Fibroblast of lung (primary cell): ENCODE measurements around the gene PDE4B. TPM values are rescaled to one million over a fixed set of nuclear protein-coding genes. Genes with fewer than 3 reads are reported as not detected.
"Not testable (repeated sequence)": the region's sequence is repeated elsewhere in the genome, so short reads cannot be mapped to it uniquely, and the experiment has no call there.

ENCODE experiments used
- DNase-seq, 2 donors: peaks; one replicate each; pipeline versions ENCODE4 v3.0.0 to v3.0.0-alpha.2; 2010; ENCODE audit warnings: low read depth in 2 of 2
- H2AFZ ChIP-seq: 2 replicates; pipeline ENCODE4 v1.5.1; 2012; ENCODE audit warnings: low read length, control low read depth, inconsistent platforms
- H3K27ac ChIP-seq: 2 replicates; pipeline ENCODE4 v1.5.1; 2011; ENCODE audit warnings: low read length, control low read depth; ENCODE audit not compliant: insufficient read depth
- H3K27me3 ChIP-seq: 2 replicates; pipeline ENCODE4 v1.5.1; 2011; ENCODE audit warnings: mild to moderate bottlenecking, low read length; ENCODE audit not compliant: control insufficient read depth, insufficient read depth
- H3K36me3 ChIP-seq: 2 replicates; pipeline ENCODE4 v1.5.1; 2011; ENCODE audit warnings: low read length; ENCODE audit not compliant: control insufficient read depth, insufficient read depth
- H3K4me1 ChIP-seq: 2 replicates; pipeline ENCODE4 v1.5.1; 2011; ENCODE audit warnings: low read length; ENCODE audit not compliant: control insufficient read depth, insufficient read depth; ENCODE audit errors: extremely low read depth
- H3K4me2 ChIP-seq: 2 replicates; pipeline ENCODE4 v1.5.1; 2011; ENCODE audit warnings: low read length, control low read depth; ENCODE audit not compliant: insufficient read depth; ENCODE audit errors: extremely low read depth
- H3K4me3 ChIP-seq, 4 experiments: fragments of 200-600 bp in 1 of 4; sonication (generic) in 1 of 4; replicated peaks in 1 of 4; 2 replicates each; pipeline ENCODE4 v1.5.1; 2011 to 2016; ENCODE audit warnings: low read length in 4 of 4, low read depth in 3 of 4, mild to moderate bottlenecking in 3 of 4, control low read depth in 2 of 4, inconsistent platforms in 1 of 4, mixed read lengths in 1 of 4; ENCODE audit not compliant: insufficient read depth in 1 of 4; ENCODE audit errors: control extremely low read depth in 1 of 4
- H3K79me2 ChIP-seq: 2 replicates; pipeline ENCODE4 v1.5.1; 2012; ENCODE audit warnings: mild to moderate bottlenecking, low read length, inconsistent platforms; ENCODE audit not compliant: control insufficient read depth, insufficient read depth
- H3K9ac ChIP-seq: 2 replicates; pipeline ENCODE4 v1.5.1; 2011; ENCODE audit warnings: mild to moderate bottlenecking, low read length, control low read depth; ENCODE audit not compliant: insufficient read depth
- H3K9me3 ChIP-seq: 2 replicates; pipeline ENCODE4 v1.5.1; 2012; ENCODE audit warnings: low read depth, low read length; ENCODE audit not compliant: control insufficient read depth, insufficient read depth
- H4K20me1 ChIP-seq: 2 replicates; pipeline ENCODE4 v1.5.1; 2011; ENCODE audit warnings: low read length; ENCODE audit not compliant: control insufficient read depth, insufficient read depth; ENCODE audit errors: extremely low read depth
- EZH2 ChIP-seq: IDR thresholded peaks from 2 replicates; pipeline ENCODE4 v1.5.1; 2012; ENCODE audit warnings: low read length, control low read depth, mild to moderate bottlenecking; ENCODE audit errors: missing control alignments
- polyA plus RNA-seq, 2 donors: library from polyadenylated mRNA; depleted of rRNA in 1 of 2; stranded (reverse) in 1 of 2; unstranded in 1 of 2; fragments of >200 nt; gene quantifications; 2 replicates each; pipeline ENCODE4 v1.2.1, GENCODE V29; 2011 to 2012; ENCODE audit warnings: missing spikeins in 1 of 2
- total RNA-seq: library from RNA; depleted of rRNA; stranded (reverse); fragments of >200 nt; gene quantifications from 2 replicates; pipeline ENCODE4 v1.2.1, GENCODE V29; 2014
- TF ChIP-seq, protein P1 (sequence below), 2 donors: IDR thresholded peaks in 1 of 2; conservative IDR thresholded peaks in 1 of 2; 1 replicate in 1 of 2; 2 replicates in 1 of 2; pipeline ENCODE4 v1.5.1; 2011 to 2012; ENCODE audit warnings: low read length in 2 of 2, control low read depth in 1 of 2, inconsistent platforms in 1 of 2, low read depth in 1 of 2, mild to moderate bottlenecking in 1 of 2

The PDE4B gene
- total and polyA plus RNA-seq, 2 donors (not counting 1 experiment from before 2014, with no cell fraction given): 3.7 to 19.8 TPM

DNA sequence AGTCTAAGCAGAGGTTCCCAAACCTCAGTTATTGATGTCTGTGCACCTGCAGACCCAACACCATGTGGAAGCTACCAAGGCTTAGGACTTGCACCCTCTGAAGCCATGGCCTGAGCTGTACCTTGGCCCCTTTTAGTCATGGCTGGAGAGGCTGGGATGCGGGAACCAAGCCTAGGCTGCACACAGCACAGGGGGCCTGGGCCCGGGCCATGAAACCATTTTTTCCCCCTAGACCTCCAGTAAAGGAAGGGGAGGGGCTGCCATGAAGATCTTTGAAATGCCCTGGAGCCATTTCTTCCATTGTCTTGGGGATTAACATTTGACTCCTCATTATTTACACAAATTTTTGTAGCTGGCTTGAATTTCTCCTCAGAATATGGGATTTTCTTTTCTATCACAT is 265.9 kb downstream of the PDE4B start:
- DNase-seq: no peak
- no peak overlapping the region for H2AFZ ChIP-seq
- H3K79me2 ChIP-seq: no peaks in the 10 kb centered on the region
- no peak overlapping the region for H3K27ac ChIP-seq
- TF ChIP-seq, protein P1, sequence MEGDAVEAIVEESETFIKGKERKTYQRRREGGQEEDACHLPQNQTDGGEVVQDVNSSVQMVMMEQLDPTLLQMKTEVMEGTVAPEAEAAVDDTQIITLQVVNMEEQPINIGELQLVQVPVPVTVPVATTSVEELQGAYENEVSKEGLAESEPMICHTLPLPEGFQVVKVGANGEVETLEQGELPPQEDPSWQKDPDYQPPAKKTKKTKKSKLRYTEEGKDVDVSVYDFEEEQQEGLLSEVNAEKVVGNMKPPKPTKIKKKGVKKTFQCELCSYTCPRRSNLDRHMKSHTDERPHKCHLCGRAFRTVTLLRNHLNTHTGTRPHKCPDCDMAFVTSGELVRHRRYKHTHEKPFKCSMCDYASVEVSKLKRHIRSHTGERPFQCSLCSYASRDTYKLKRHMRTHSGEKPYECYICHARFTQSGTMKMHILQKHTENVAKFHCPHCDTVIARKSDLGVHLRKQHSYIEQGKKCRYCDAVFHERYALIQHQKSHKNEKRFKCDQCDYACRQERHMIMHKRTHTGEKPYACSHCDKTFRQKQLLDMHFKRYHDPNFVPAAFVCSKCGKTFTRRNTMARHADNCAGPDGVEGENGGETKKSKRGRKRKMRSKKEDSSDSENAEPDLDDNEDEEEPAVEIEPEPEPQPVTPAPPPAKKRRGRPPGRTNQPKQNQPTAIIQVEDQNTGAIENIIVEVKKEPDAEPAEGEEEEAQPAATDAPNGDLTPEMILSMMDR (conservative IDR thresholded peaks at IDR 0.05 in 1 of 2, IDR thresholded peaks at IDR 0.05 in 1 of 2; ENCODE audit: low read depth in 1 of 2, low read length in 2 of 2): no peak
- no peak for TF ChIP-seq EZH2
- no peaks in the 10 kb centered on the region for H3K4me1 ChIP-seq
- no peaks in the 10 kb centered on the region for H4K20me1 ChIP-seq
- no peak overlapping the region for H3K9ac ChIP-seq
- no peaks in the 10 kb centered on the region for H3K27me3 ChIP-seq
- no peak overlapping the region for H3K4me2 ChIP-seq
- H3K4me3 ChIP-seq: no peak overlapping the region
- no peaks in the 10 kb centered on the region for H3K36me3 ChIP-seq
- no peaks in the 10 kb centered on the region for H3K9me3 ChIP-seq

DNA sequence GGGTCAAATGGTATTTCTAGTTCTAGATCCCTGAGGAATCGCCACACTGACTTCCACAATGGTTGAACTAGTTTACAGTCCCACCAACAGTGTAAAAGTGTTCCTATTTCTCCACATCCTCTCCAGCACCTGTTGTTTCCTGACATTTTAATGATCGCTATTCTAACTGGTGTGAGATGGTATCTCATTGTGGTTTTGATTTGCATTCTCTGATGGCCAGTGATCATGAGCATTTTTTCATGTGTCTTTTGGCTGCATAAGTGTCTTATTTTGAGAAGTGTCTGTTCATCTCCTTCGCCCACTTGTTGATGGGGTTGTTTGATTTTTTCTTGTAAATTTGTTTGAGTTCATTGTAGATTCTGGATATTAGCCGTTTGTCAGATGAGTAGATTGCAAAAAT is 274.5 kb downstream of the PDE4B start:
- not testable (repeated sequence) for H3K27ac ChIP-seq, H3K27me3 ChIP-seq, H2AFZ ChIP-seq, H3K9me3 ChIP-seq, DNase-seq, H3K79me2 ChIP-seq, H3K4me3 ChIP-seq, H3K4me2 ChIP-seq, H3K4me1 ChIP-seq, H3K9ac ChIP-seq, H3K36me3 ChIP-seq, H4K20me1 ChIP-seq

GRCh38 chr1:66069976-66070876 is 277.5 kb downstream of the PDE4B start:
- no peak overlapping the region for H3K4me3 ChIP-seq
- no peak overlapping the region for H3K27ac ChIP-seq
- H3K4me1 ChIP-seq: no peaks in the 10 kb centered on the region
- no peak overlapping the region for H3K9ac ChIP-seq
- no peak for DNase-seq
- H3K27me3 ChIP-seq: no peaks in the 10 kb centered on the region
- no peak overlapping the region for H3K4me2 ChIP-seq
- no peaks in the 10 kb centered on the region for H3K36me3 ChIP-seq
- H3K79me2 ChIP-seq: no peaks in the 10 kb centered on the region
- H4K20me1 ChIP-seq: no peaks in the 10 kb centered on the region
- no peaks in the 10 kb centered on the region for H3K9me3 ChIP-seq
- TF ChIP-seq, protein P1 (conservative IDR thresholded peaks at IDR 0.05 in 1 of 2, IDR thresholded peaks at IDR 0.05 in 1 of 2; ENCODE audit: low read depth in 1 of 2, low read length in 2 of 2): no peak
- TF ChIP-seq EZH2: no peak
- H2AFZ ChIP-seq: no peak overlapping the region
